ENCODE measurements around the gene MRPS6. TPM values are rescaled to one million over a fixed set of nuclear protein-coding genes. Genes with fewer than 3 reads are reported as not detected.

MRPS6 gene
- polyA plus RNA-seq, 3 donors: 127 to 146 (median 142) TPM

Other genes with a start within 250 kb of the MRPS6 start
- 100 to 1,000 TPM; 413 to 466 (median 446) TPM for gene ATP5PO, start 157.8 kb upstream of the MRPS6 start, polyA plus RNA-seq (ENCODE audit: insufficient read length in 3 of 3)
- gene SLC5A3, start within 50 bp of the MRPS6 start, polyA plus RNA-seq (ENCODE audit: insufficient read length in 3 of 3): 10 to 100 TPM; 41.1 to 44.5 (median 43.4) TPM

All from right renal cortex interstitium (tissue), 3 donors.